ENCODE data around the gene ITIH1. TPM values are rescaled to one million over a fixed set of nuclear protein-coding genes. Genes with fewer than 3 reads are reported as not detected.

The ITIH1 gene
- total RNA-seq, 8 experiments from 2014 or later: 0.38 to 1.0 (median 0.66) TPM; not detected in 3

- in situ Hi-C loops (cut with MboI; ENCODE audit: low pct_unique_long_range_greater_than_20kb in 2 of 9, low sequenced_read_pairs in 9 of 9, unreplicated experiment in 9 of 9): no loop called here
- peaks cover 3 to 4% of the 10 kb centered on the region in 2 donors for H3K4me1 ChIP-seq (replicated peaks in 1 of 2)
- H3K27ac ChIP-seq: no peak overlapping the region
- no peak for ATAC-seq (replicated peaks in 6 of 8)
- WGBS, 10 experiments: 20 to 90% (median 87%) methylated on average over 1 to 4 of the region's 9 CpGs; no CpG with 5 or more reads in 7 of the 10 experiments
- no peak overlapping the region for H3K4me3 ChIP-seq
These were observed 18.0 kb downstream of the ITIH1 start for GRCh38 chr3:52795298-52795900.

- peaks cover 3 to 4% of the 10 kb centered on the region in 2 donors for H3K4me1 ChIP-seq (replicated peaks in 1 of 2)
- in situ Hi-C loops (cut with MboI; ENCODE audit: low pct_unique_long_range_greater_than_20kb in 2 of 9, low sequenced_read_pairs in 9 of 9, unreplicated experiment in 9 of 9): no loop called here
- ATAC-seq (replicated peaks in 6 of 8): no peak
These were observed 19.0 kb downstream of the ITIH1 start for GRCh38 chr3:52796411-52796810.

GRCh38 chr3:52798376-52798977 is 21.1 kb downstream of the ITIH1 start:
- H3K4me1 ChIP-seq (replicated peaks in 1 of 2): peaks cover 3 to 4% of the 10 kb centered on the region in 2 donors
- in situ Hi-C loops (cut with MboI; ENCODE audit: low pct_unique_long_range_greater_than_20kb in 2 of 9, low sequenced_read_pairs in 9 of 9, unreplicated experiment in 9 of 9): no loop called here
- ATAC-seq (replicated peaks in 6 of 8): peak in 1 of 8 experiments; percentile 21
- no peak overlapping the region for H3K27ac ChIP-seq
- WGBS, 10 experiments: 93 to 100% methylated on average over 3 to 6 of the region's 10 CpGs; no CpG with 5 or more reads in 8 of the 10 experiments
- no peak overlapping the region for H3K4me3 ChIP-seq

More at GRCh38 chr3:52796411-52796810, 19.0 kb downstream of the ITIH1 start:
- 30 to 90% (median 58%) methylated on average over 2 of the region's 9 CpGs; no CpG with 5 or more reads in 7 of the 10 experiments for WGBS, 10 experiments
- H3K4me3 ChIP-seq: no peak overlapping the region
- no peak overlapping the region for H3K27ac ChIP-seq

- peak in 3 of 8 experiments; percentile 57 to 69 (median 67) for ATAC-seq (replicated peaks in 6 of 8)
- in situ Hi-C loops (cut with MboI; ENCODE audit: low pct_unique_long_range_greater_than_20kb in 2 of 9, low sequenced_read_pairs in 9 of 9, unreplicated experiment in 9 of 9): no loop called here
These were observed 21.6 kb downstream of the ITIH1 start for GRCh38 chr3:52798978-52799476.

GRCh38 chr3:52800079-52800478 is 22.7 kb downstream of the ITIH1 start:
- 33 to 94% (median 52%) methylated on average over 1 to 3 of the region's 7 CpGs; no CpG with 5 or more reads in 3 of the 10 experiments for WGBS, 10 experiments
- in situ Hi-C loops (cut with MboI; ENCODE audit: low pct_unique_long_range_greater_than_20kb in 2 of 9, low sequenced_read_pairs in 9 of 9, unreplicated experiment in 9 of 9): no loop called here
- no peak overlapping the region for H3K4me3 ChIP-seq
- H3K27ac ChIP-seq: no peak overlapping the region
- no peaks in the 10 kb centered on the region for H3K4me1 ChIP-seq (replicated peaks in 1 of 2)
- ATAC-seq (replicated peaks in 6 of 8): no peak

More at GRCh38 chr3:52798978-52799476, 21.6 kb downstream of the ITIH1 start:
- H3K4me1 ChIP-seq (replicated peaks in 1 of 2): peaks cover 3 to 4% of the 10 kb centered on the region in 2 donors
- no peak overlapping the region for H3K4me3 ChIP-seq
- 20 to 100% (median 60%) methylated on average over 1 to 6 of the region's 14 CpGs; no CpG with 5 or more reads in 3 of the 10 experiments for WGBS, 10 experiments
- H3K27ac ChIP-seq: no peak overlapping the region

- Histone ChIP-seq H3K27ac (no peak overlapping the region), H3K4me3 (no peak overlapping the region), H3K4me1 (replicated peaks in 1 of 2) (no peaks in the 10 kb centered on the region)
- in situ Hi-C loops (cut with MboI; ENCODE audit: low pct_unique_long_range_greater_than_20kb in 2 of 9, low sequenced_read_pairs in 9 of 9, unreplicated experiment in 9 of 9): no loop called here
- WGBS, 10 experiments: 0 to 80% (median 60%) methylated on average over 1 to 5 of the region's 5 CpGs
- ATAC-seq (replicated peaks in 6 of 8): no peak
These were observed 24.4 kb downstream of the ITIH1 start for GRCh38 chr3:52801839-52802238.

- peak in 3 of 8 experiments; percentile 34 to 69 (median 58) for ATAC-seq (replicated peaks in 6 of 8)
- in situ Hi-C loops (cut with MboI; ENCODE audit: low pct_unique_long_range_greater_than_20kb in 2 of 9, low sequenced_read_pairs in 9 of 9, unreplicated experiment in 9 of 9): no loop called here
- H3K4me3 ChIP-seq: no peak overlapping the region
- WGBS, 10 experiments: 90 to 93% methylated on average over 2 to 3 of the region's 19 CpGs; no CpG with 5 or more reads in 8 of the 10 experiments
- no peaks in the 10 kb centered on the region for H3K4me1 ChIP-seq (replicated peaks in 1 of 2)
- no peak overlapping the region for H3K27ac ChIP-seq
These were observed 28.1 kb downstream of the ITIH1 start for GRCh38 chr3:52805270-52806039.

GRCh38 chr3:52809149-52809548 is 31.8 kb downstream of the ITIH1 start:
- 0 to 75% (median 25%) methylated on average over 1 to 2 of the region's 2 CpGs; no CpG with 5 or more reads in 4 of the 10 experiments for WGBS, 10 experiments
- ATAC-seq (replicated peaks in 6 of 8): no peak

GRCh38 chr3:52809662-52810377 is 32.4 kb downstream of the ITIH1 start:
- WGBS, 10 experiments: 0 to 100% (median 50%) methylated on average over 1 to 4 of the region's 7 CpGs; no CpG with 5 or more reads in 1 of the 10 experiments
- Histone ChIP-seq H3K27ac (no peak overlapping the region), H3K4me1 (replicated peaks in 1 of 2) (no peaks in the 10 kb centered on the region), H3K4me3 (no peak overlapping the region)
- in situ Hi-C loops (cut with MboI; ENCODE audit: low pct_unique_long_range_greater_than_20kb in 2 of 9, low sequenced_read_pairs in 9 of 9, unreplicated experiment in 9 of 9): no loop called here
- ATAC-seq (replicated peaks in 6 of 8): peak in 2 of 8 experiments; percentile 49 to 80

More at GRCh38 chr3:52809149-52809548, 31.8 kb downstream of the ITIH1 start:
- in situ Hi-C loops (cut with MboI; ENCODE audit: low pct_unique_long_range_greater_than_20kb in 2 of 9, low sequenced_read_pairs in 9 of 9, unreplicated experiment in 9 of 9): no loop called here
- Histone ChIP-seq H3K27ac (no peak overlapping the region), H3K4me1 (replicated peaks in 1 of 2) (no peaks in the 10 kb centered on the region), H3K4me3 (no peak overlapping the region)

- in situ Hi-C loops (cut with MboI; ENCODE audit: low pct_unique_long_range_greater_than_20kb in 2 of 9, low sequenced_read_pairs in 9 of 9, unreplicated experiment in 9 of 9): no loop called here
- 72 to 83% (median 75%) methylated on average over 1 to 5 of the region's 11 CpGs; no CpG with 5 or more reads in 6 of the 10 experiments for WGBS, 10 experiments
These were observed 33.5 kb downstream of the ITIH1 start for GRCh38 chr3:52810923-52811322.

GRCh38 chr3:52811452-52812011 is 34.1 kb downstream of the ITIH1 start:
- in situ Hi-C loops (cut with MboI; ENCODE audit: low pct_unique_long_range_greater_than_20kb in 2 of 9, low sequenced_read_pairs in 9 of 9, unreplicated experiment in 9 of 9): no loop called here
- H3K4me1 ChIP-seq (replicated peaks in 1 of 2): peaks cover 0 to 8% of the 10 kb centered on the region in 2 donors
- no peak overlapping the region for H3K27ac ChIP-seq
- no peak for ATAC-seq (replicated peaks in 6 of 8)
- WGBS, 10 experiments: 0 to 89% (median 67%) methylated on average over 1 to 5 of the region's 7 CpGs; no CpG with 5 or more reads in 5 of the 10 experiments
- no peak overlapping the region for H3K4me3 ChIP-seq

More at GRCh38 chr3:52810923-52811322, 33.5 kb downstream of the ITIH1 start:
- no peak for ATAC-seq (replicated peaks in 6 of 8)
- Histone ChIP-seq H3K27ac (no peak overlapping the region), H3K4me3 (no peak overlapping the region), H3K4me1 (replicated peaks in 1 of 2) (peaks cover 0 to 2% of the 10 kb centered on the region in 2 donors)

GRCh38 chr3:52813810-52814209 is 36.4 kb downstream of the ITIH1 start:
- no peak for ATAC-seq (replicated peaks in 6 of 8)
- Histone ChIP-seq H3K27ac (no peak overlapping the region), H3K4me1 (replicated peaks in 1 of 2) (peaks cover 0 to 10% of the 10 kb centered on the region in 2 donors), H3K4me3 (no peak overlapping the region)
- WGBS, 10 experiments: 0 to 90% methylated on average over 1 to 2 of the region's 8 CpGs; no CpG with 5 or more reads in 8 of the 10 experiments
- in situ Hi-C loops (cut with MboI; ENCODE audit: low pct_unique_long_range_greater_than_20kb in 2 of 9, low sequenced_read_pairs in 9 of 9, unreplicated experiment in 9 of 9): no loop called here

All from motor neuron (in vitro differentiated cells).